Measurements from ENCODE around the gene PDXDC1. TPM values are rescaled to one million over a fixed set of nuclear protein-coding genes. Genes with fewer than 3 reads are reported as not detected.

Gene PDXDC1
- total RNA-seq, 2 experiments from 2014 or later: 44.6 to 45.0 TPM

DNA sequence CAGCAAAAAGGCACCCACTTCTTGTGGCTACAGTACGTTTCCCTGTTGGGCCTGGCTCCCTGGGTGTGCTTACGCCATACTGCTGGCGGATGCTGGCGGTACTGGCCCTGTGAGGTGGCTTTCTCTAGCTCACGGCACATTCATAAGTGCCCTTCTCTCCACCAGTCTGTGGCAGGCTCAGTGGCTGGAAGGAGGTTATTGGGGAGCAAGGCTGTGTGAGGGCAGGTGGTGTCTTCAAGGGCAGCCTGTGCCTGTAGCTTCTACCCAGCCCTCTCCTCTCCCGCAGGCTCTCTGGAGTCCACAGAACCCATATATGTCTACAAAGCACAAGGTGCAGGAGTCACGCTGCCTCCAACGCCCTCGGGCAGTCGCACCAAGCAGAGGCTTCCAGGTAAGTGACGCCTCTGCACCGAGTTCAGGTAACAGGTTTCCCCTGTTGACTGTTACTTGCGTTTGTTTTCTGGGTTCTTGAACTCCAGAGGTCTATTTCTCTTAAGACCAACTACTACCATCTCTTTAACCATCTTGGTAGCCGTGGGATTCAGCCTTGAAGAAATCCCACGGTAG lies 60.4 kb downstream of the PDXDC1 start:
- H3K36me3 Mint-ChIP-seq (ENCODE audit: low read depth): peaks cover 37% of the 10 kb centered on the region
- DNase-seq (no peak), ATAC-seq (no peak)
- H3K4me3 Mint-ChIP-seq: no peak overlapping the region
- H3K27ac Mint-ChIP-seq: no peak overlapping the region
- H3K4me1 Mint-ChIP-seq (ENCODE audit: low read depth): peaks cover 16% of the 10 kb centered on the region
- TF ChIP-seq, protein P1, sequence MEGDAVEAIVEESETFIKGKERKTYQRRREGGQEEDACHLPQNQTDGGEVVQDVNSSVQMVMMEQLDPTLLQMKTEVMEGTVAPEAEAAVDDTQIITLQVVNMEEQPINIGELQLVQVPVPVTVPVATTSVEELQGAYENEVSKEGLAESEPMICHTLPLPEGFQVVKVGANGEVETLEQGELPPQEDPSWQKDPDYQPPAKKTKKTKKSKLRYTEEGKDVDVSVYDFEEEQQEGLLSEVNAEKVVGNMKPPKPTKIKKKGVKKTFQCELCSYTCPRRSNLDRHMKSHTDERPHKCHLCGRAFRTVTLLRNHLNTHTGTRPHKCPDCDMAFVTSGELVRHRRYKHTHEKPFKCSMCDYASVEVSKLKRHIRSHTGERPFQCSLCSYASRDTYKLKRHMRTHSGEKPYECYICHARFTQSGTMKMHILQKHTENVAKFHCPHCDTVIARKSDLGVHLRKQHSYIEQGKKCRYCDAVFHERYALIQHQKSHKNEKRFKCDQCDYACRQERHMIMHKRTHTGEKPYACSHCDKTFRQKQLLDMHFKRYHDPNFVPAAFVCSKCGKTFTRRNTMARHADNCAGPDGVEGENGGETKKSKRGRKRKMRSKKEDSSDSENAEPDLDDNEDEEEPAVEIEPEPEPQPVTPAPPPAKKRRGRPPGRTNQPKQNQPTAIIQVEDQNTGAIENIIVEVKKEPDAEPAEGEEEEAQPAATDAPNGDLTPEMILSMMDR (IDR thresholded peaks at IDR 0.05): no peak
- intact Hi-C loops (cut with micrococcal nuclease): no loop called here
- POLR2A ChIA-PET: no interaction called here
- no peaks in the 10 kb centered on the region for H3K27me3 Mint-ChIP-seq
- CTCF ChIA-PET: no interaction called here
- H3K9me3 Mint-ChIP-seq: no peaks in the 10 kb centered on the region

DNA sequence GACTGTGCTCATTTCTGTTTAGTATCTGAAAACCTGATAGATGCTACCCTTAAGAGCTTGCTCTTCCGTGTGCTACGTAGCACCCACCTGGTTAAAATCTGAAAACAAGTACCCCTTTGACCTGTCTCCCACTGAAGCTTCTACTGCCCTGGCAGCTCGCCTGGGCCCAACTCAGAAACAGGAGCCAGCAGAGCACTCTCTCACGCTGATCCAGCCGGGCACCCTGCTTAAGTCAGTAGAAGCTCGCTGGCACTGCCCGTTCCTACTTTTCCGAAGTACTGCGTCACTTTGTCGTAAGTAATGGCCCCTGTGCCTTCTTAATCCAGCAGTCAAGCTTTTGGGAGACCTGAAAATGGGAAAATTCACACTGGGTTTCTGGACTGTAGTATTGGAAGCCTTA lies 62.2 kb downstream of the PDXDC1 start:
- Mint-ChIP-seq H3K4me3 (no peak overlapping the region), H3K9me3 (no peaks in the 10 kb centered on the region), H3K4me1 (ENCODE audit: low read depth) (peaks cover 6% of the 10 kb centered on the region), H3K27ac (no peak overlapping the region), H3K27me3 (no peaks in the 10 kb centered on the region), H3K36me3 (ENCODE audit: low read depth) (peaks cover 31% of the 10 kb centered on the region)
- TF ChIP-seq, protein P1 (IDR thresholded peaks at IDR 0.05): no peak
- no peak for DNase-seq
- POLR2A ChIA-PET: no interaction called here
- ATAC-seq: no peak
- intact Hi-C loops (cut with micrococcal nuclease): no loop called here
- CTCF ChIA-PET: no interaction called here

DNA sequence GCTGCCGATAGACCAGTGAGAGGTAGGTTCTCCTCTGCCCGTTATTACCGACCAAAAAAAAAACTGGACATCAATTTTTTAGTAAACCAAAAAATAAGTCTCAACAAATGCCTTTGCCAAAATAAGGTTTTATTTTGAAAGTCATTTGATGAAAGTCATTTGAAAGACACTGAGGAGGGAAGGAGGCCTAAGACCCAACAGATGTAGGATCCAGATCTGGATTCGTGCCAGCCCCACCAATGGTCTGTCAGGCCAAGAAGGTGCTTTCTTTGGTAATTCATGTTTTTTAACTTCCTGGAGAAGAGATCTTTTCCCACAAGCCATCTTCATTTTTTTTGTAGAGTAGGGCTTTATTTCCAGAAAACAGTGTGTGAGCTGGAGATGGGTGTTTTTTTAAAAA lies 62.9 kb downstream of the PDXDC1 start:
- peaks cover under 1% of the 10 kb centered on the region for H3K4me1 Mint-ChIP-seq (ENCODE audit: low read depth)
- peaks cover 32% of the 10 kb centered on the region for H3K36me3 Mint-ChIP-seq (ENCODE audit: low read depth)
- ChIA-PET CTCF (no interaction called here), POLR2A (no interaction called here)
- no peaks in the 10 kb centered on the region for H3K9me3 Mint-ChIP-seq
- TF ChIP-seq, protein P1 (IDR thresholded peaks at IDR 0.05): no peak
- intact Hi-C loops (cut with micrococcal nuclease): no loop called here
- DNase-seq (no peak), ATAC-seq (no peak)
- no peaks in the 10 kb centered on the region for H3K27me3 Mint-ChIP-seq
- H3K4me3 Mint-ChIP-seq: no peak overlapping the region
- peak overlapping the region; percentile 11 for H3K27ac Mint-ChIP-seq

DNA sequence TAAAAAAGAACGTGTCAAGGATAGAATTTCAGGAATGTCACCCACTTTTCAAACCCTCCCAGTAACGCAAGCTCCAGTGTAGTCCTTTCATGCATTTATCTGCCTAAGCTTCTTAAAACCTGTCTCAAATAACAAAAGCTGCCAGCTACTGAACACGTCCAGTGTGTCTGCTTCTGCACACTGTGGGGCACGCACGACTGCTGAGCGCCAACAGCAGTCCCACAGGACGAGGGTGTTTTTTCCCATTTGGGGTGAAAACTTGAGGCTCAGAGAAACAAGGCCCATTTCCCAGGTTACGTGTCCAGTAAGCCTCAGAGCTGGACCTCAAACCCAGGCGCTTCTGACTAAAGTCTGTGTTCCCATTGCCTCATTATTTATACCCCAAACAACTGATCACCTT lies 63.9 kb downstream of the PDXDC1 start:
- TF ChIP-seq, protein P1 (IDR thresholded peaks at IDR 0.05): no peak
- no peak for ATAC-seq
- Mint-ChIP-seq H3K9me3 (no peaks in the 10 kb centered on the region), H3K4me1 (ENCODE audit: low read depth) (no peaks in the 10 kb centered on the region), H3K36me3 (ENCODE audit: low read depth) (peaks cover 32% of the 10 kb centered on the region), H3K4me3 (no peak overlapping the region), H3K27me3 (no peaks in the 10 kb centered on the region), H3K27ac (no peak overlapping the region)
- POLR2A ChIA-PET: no interaction called here
- intact Hi-C loops (cut with micrococcal nuclease): no loop called here
- DNase-seq: no peak
- CTCF ChIA-PET: interaction anchor here (1.2 kb wide), 1 partner anchor 13 kb away, joined by 3 read pairs; no protein-coding TSS in a partner anchor

DNA sequence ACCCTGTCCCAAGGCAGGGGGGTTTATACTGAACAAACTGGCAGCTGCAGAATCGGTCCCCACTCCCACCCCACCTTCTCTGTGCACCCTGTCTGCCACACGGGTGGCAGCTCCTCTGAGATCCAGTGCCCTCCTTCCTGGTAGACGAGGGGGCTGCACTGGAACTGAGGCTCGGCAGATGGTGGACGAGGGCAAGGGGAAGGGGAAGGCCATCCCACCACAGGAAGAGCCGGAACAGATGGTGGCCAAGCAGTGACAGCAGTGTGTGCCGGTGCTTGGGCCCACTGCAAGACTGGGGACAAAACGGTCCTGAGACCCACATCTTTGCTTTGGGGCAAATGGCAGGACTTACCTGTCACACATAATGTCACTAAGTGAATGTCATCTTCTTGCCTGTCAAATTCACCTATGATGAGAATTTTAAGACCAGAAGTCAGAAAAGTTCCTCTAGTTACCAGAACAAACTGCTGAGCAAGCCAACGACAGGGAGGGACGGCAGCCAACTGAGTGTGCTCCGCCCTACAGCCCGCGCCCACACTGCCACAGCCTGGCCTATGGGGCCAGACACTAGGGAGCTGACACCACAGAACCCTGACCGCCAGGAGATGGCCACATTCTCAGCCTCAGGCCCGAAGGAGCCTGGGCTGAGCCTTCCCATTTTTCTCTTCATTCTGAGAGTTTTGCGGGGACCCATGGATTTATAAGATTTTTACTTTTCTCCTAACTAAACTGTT lies 66.6 kb downstream of the PDXDC1 start:
- Mint-ChIP-seq H3K4me1 (ENCODE audit: low read depth) (peaks cover 2% of the 10 kb centered on the region), H3K9me3 (no peaks in the 10 kb centered on the region), H3K27ac (no peak overlapping the region), H3K36me3 (ENCODE audit: low read depth) (peaks cover 24% of the 10 kb centered on the region), H3K27me3 (no peaks in the 10 kb centered on the region), H3K4me3 (no peak overlapping the region)
- ATAC-seq (no peak), DNase-seq (no peak)
- ChIA-PET CTCF (no interaction called here), POLR2A (no interaction called here)
- TF ChIP-seq, protein P1 (IDR thresholded peaks at IDR 0.05): no peak
- intact Hi-C loops (cut with micrococcal nuclease): no loop called here

Data from activated CD8-positive, alpha-beta T cell treated with anti-CD3 and anti-CD28 coated beads for 36 hours (primary cell).